H1 (cell line): Measurements from ENCODE around the gene NAA60. TPM values are rescaled to one million over a fixed set of nuclear protein-coding genes. Genes with fewer than 3 reads are reported as not detected.

Experiments used
- ATF3 ChIP-seq: IDR thresholded peaks from 2 replicates; pipeline ENCODE4 v1.6.1; 2011; ENCODE audit warnings: low read depth, mild to moderate bottlenecking, low read length; ENCODE audit not compliant: insufficient read depth
- CBX8 ChIP-seq: fragments of 300-800, 300-1000 bp; sonication (generic); IDR thresholded peaks from 2 replicates; pipeline ENCODE4 v1.7.1; 2016; ENCODE audit warnings: low read depth, low read length, borderline replicate concordance
- CEBPB ChIP-seq: IDR thresholded peaks from 2 replicates; pipeline ENCODE4 v1.6.1; 2012; ENCODE audit warnings: low read depth, low read length
- HDAC2 ChIP-seq, 2 experiments: fragments of 300-600 bp in 1 of 2; sonication (generic) in 1 of 2; IDR thresholded peaks; 2 replicates each; pipeline ENCODE4 v1.6.1; 2011 to 2012; ENCODE audit warnings: low read depth in 2 of 2, low read length in 2 of 2, mild to moderate bottlenecking in 2 of 2, moderate library complexity in 2 of 2, borderline replicate concordance in 1 of 2, inconsistent platforms in 1 of 2
- HDAC6 ChIP-seq: IDR thresholded peaks from one replicate; pipeline ENCODE4 v1.7.1; 2012; ENCODE audit warnings: low read depth, mild to moderate bottlenecking, inconsistent platforms, low read length, moderate library complexity
- JUN ChIP-seq: IDR thresholded peaks from 2 replicates; pipeline ENCODE4 v1.6.1; 2011; ENCODE audit warnings: low read depth, mild to moderate bottlenecking, improper control_type of control experiment, low read length
- KDM1A ChIP-seq: fragments of 200-600, 300-600 bp; sonication (generic); IDR thresholded peaks from 2 replicates; pipeline ENCODE4 v1.7.1; 2016; ENCODE audit warnings: mild to moderate bottlenecking, low read length, borderline replicate concordance
- MAX ChIP-seq: IDR thresholded peaks from 2 replicates; pipeline ENCODE4 v1.6.1; 2012; ENCODE audit warnings: inconsistent platforms
- POLR2AphosphoS5 ChIP-seq: IDR thresholded peaks from 2 replicates; pipeline ENCODE4 v1.6.1; 2011; ENCODE audit warnings: low read depth, low read length
- polyA plus RNA-seq, 7 experiments: library from polyadenylated mRNA; depleted of rRNA in 3 of 7; stranded (reverse) in 5 of 7; unstranded in 2 of 7; fragments of >200 nt in 5 of 7; fragments of 200-250 nt in 2 of 7; gene quantifications; 1 replicate in 5 of 7; 2 replicates in 1 of 7; 4 replicates in 1 of 7; pipeline versions ENCODE4 v1.2.1 to v1.2.3, GENCODE V29; 2011 to 2013; ENCODE audit warnings: missing spikeins in 2 of 7, mixed read lengths in 2 of 7
- total RNA-seq: library from RNA; stranded (reverse); fragmentation: NEBNext Ultra II Directional; extraction: Animal tissue kit (Norgen Biotek cat#: 25700); gene quantifications from 2 replicates; pipeline ENCODE4 v1.2.1, GENCODE V29; 2021

Gene NAA60
- total and polyA plus RNA-seq, 2 of the 8 experiments (the other 6 are each of a cell fraction or from before 2014, with no cell fraction given): 34.1 to 47.6 TPM

GRCh38 chr16:3471518-3472176 lies 28.2 kb downstream of the NAA60 start (continued):
- TF ChIP-seq KDM1A: no peak
- TF ChIP-seq ATF3: no peak
- TF ChIP-seq HDAC2 (IDR thresholded peaks at IDR 0.05; ENCODE audit: borderline replicate concordance in 1 of 2, low read depth in 2 of 2, low read length in 2 of 2): no peak
- no peak for TF ChIP-seq HDAC6
- no peak for TF ChIP-seq MAX
- no peak for TF ChIP-seq JUN
- TF ChIP-seq CEBPB: no peak
- TF ChIP-seq CBX8: no peak
- TF ChIP-seq POLR2AphosphoS5: no peak
- TF ChIP-seq, all 59 proteins: peak for 0
